H9 (cell line): ENCODE measurements around the gene OOSP4B. TPM values are rescaled to one million over a fixed set of nuclear protein-coding genes. Genes with fewer than 3 reads are reported as not detected.

Experiments
- DNase-seq: peaks from one replicate; pipeline ENCODE4 v3.0.0-alpha.2; 2017
- H2AFZ ChIP-seq: one replicate; pipeline ENCODE4 v1.6.1; 2013; ENCODE audit warnings: mild to moderate bottlenecking, low read length, control low read depth, moderate library complexity
- H2AK5ac ChIP-seq: 2 replicates; pipeline ENCODE4 v1.6.1; 2013; ENCODE audit warnings: low read length, control low read depth, mixed read lengths; ENCODE audit not compliant: insufficient read length
- H2BK120ac ChIP-seq: one replicate; pipeline ENCODE4 v1.6.1; 2013; ENCODE audit warnings: low read depth, mild to moderate bottlenecking, low read length, control low read depth, inconsistent platforms; ENCODE audit not compliant: poor library complexity, severe bottlenecking
- H2BK12ac ChIP-seq: 2 replicates; pipeline ENCODE4 v1.6.1; 2013; ENCODE audit warnings: low read length, control low read depth, mixed read lengths, low read depth; ENCODE audit not compliant: insufficient read length
- H2BK15ac ChIP-seq: 2 replicates; pipeline ENCODE4 v1.6.1; 2013; ENCODE audit warnings: low read depth, low read length, control low read depth
- H2BK20ac ChIP-seq: one replicate; pipeline ENCODE4 v1.6.1; 2013; ENCODE audit warnings: low read depth, mild to moderate bottlenecking, low read length, control low read depth, inconsistent platforms; ENCODE audit not compliant: poor library complexity, severe bottlenecking
- H2BK5ac ChIP-seq: 2 replicates; pipeline ENCODE4 v1.6.1; 2013; ENCODE audit warnings: low read length, control low read depth, mixed read lengths; ENCODE audit not compliant: insufficient read length
- H3K14ac ChIP-seq: 2 replicates; pipeline ENCODE4 v1.6.1; 2013; ENCODE audit warnings: low read length, control low read depth; ENCODE audit not compliant: insufficient read depth
- H3K18ac ChIP-seq: 2 replicates; pipeline ENCODE4 v1.6.1; 2013; ENCODE audit warnings: low read depth, mild to moderate bottlenecking, mixed read lengths, low read length, control low read depth; ENCODE audit not compliant: insufficient read length
- H3K23ac ChIP-seq: 2 replicates; pipeline ENCODE4 v1.6.1; 2013; ENCODE audit warnings: low read length, control low read depth, mixed read lengths, low read depth; ENCODE audit not compliant: insufficient read length
- H3K23me2 ChIP-seq: 2 replicates; pipeline ENCODE4 v1.6.1; 2013; ENCODE audit warnings: low read depth, mild to moderate bottlenecking, mixed read lengths, low read length, control low read depth; ENCODE audit not compliant: insufficient read length, poor library complexity, severe bottlenecking
- H3K27ac ChIP-seq: 2 replicates; pipeline ENCODE4 v1.5.1; 2013; ENCODE audit warnings: low read length, control low read depth, mixed read lengths, low read depth; ENCODE audit not compliant: insufficient read length
- H3K27me3 ChIP-seq: 2 replicates; pipeline ENCODE4 v1.6.1; 2013; ENCODE audit warnings: low read length, control low read depth, inconsistent platforms; ENCODE audit not compliant: insufficient read depth
- H3K4ac ChIP-seq: 2 replicates; pipeline ENCODE4 v1.6.1; 2013; ENCODE audit warnings: low read depth, mild to moderate bottlenecking, control low read depth, inconsistent platforms, low read length, moderate library complexity
- H3K4me1 ChIP-seq: 2 replicates; pipeline ENCODE4 v1.6.1; 2013; ENCODE audit warnings: low read length, control low read depth, inconsistent platforms; ENCODE audit not compliant: insufficient read depth
- H3K4me2 ChIP-seq: 2 replicates; pipeline ENCODE4 v1.6.1; 2013; ENCODE audit warnings: low read length, control low read depth, mixed read lengths; ENCODE audit not compliant: insufficient read length, insufficient read depth
- H3K56ac ChIP-seq: 2 replicates; pipeline ENCODE4 v1.6.1; 2013; ENCODE audit warnings: low read depth, mild to moderate bottlenecking, mixed read lengths, low read length, control low read depth; ENCODE audit not compliant: insufficient read length
- H3K79me1 ChIP-seq: 2 replicates; pipeline ENCODE4 v1.6.1; 2013; ENCODE audit warnings: low read depth, mild to moderate bottlenecking, moderate library complexity, low read length, control low read depth, inconsistent platforms; ENCODE audit not compliant: insufficient read depth, poor library complexity, severe bottlenecking
- H3K79me2 ChIP-seq: 2 replicates; pipeline ENCODE4 v1.6.1; 2013; ENCODE audit warnings: low read length, control low read depth, inconsistent platforms; ENCODE audit not compliant: insufficient read depth
- H3K9ac ChIP-seq: 2 replicates; pipeline ENCODE4 v1.6.1; 2013; ENCODE audit warnings: low read length, control low read depth, mixed read lengths; ENCODE audit not compliant: insufficient read length; ENCODE audit errors: extremely low read depth
- H3K9me3 ChIP-seq: one replicate; pipeline ENCODE4 v1.6.1; 2013; ENCODE audit warnings: low read depth, low read length, inconsistent platforms; ENCODE audit not compliant: control insufficient read depth
- H3T11ph ChIP-seq: one replicate; pipeline ENCODE4 v1.6.1; 2013; ENCODE audit warnings: mild to moderate bottlenecking, low read length, control low read depth, inconsistent platforms
- H4K20me1 ChIP-seq: one replicate; pipeline ENCODE4 v1.6.1; 2013; ENCODE audit not compliant: control insufficient read depth, insufficient read length, insufficient read depth
- H4K5ac ChIP-seq: 2 replicates; pipeline ENCODE4 v1.6.1; 2013; ENCODE audit warnings: low read depth, mild to moderate bottlenecking, mixed read lengths, low read length, control low read depth; ENCODE audit not compliant: insufficient read length
- H4K8ac ChIP-seq: replicated peaks from 2 replicates; pipeline ENCODE4 v1.6.1; 2013; ENCODE audit warnings: low read length, control low read depth, mixed read lengths, low read depth; ENCODE audit not compliant: insufficient read length
- H4K91ac ChIP-seq: 2 replicates; pipeline ENCODE4 v1.6.1; 2013; ENCODE audit warnings: low read depth, mild to moderate bottlenecking, moderate library complexity, mixed read lengths, low read length, control low read depth; ENCODE audit not compliant: insufficient read length
- H3K27ac Mint-ChIP-seq, 3 experiments: 2 replicates in 2 of 3; 3 replicates in 1 of 3; pipeline ENCODE4 v1.8.0; 2020 to 2021; ENCODE audit warnings: mixed read lengths in 3 of 3, mild to moderate bottlenecking in 1 of 3, moderate library complexity in 1 of 3
- H3K27me3 Mint-ChIP-seq: 2 replicates; pipeline ENCODE4 v1.8.0; 2021; ENCODE audit warnings: low read depth, mild to moderate bottlenecking, moderate library complexity, mixed read lengths
- H3K36me3 Mint-ChIP-seq, 3 experiments: 2 replicates in 2 of 3; 3 replicates in 1 of 3; pipeline ENCODE4 v1.8.0; 2020 to 2021; ENCODE audit warnings: low read depth in 3 of 3, mixed read lengths in 3 of 3; ENCODE audit not compliant: insufficient read depth in 1 of 3
- H3K4me1 Mint-ChIP-seq, 2 experiments: 2 replicates each; pipeline ENCODE4 v1.8.0; 2020; ENCODE audit warnings: mixed read lengths in 2 of 2
- H3K4me3 Mint-ChIP-seq, 2 experiments: 2 replicates in 1 of 2; 3 replicates in 1 of 2; pipeline ENCODE4 v1.8.0; 2020 to 2021; ENCODE audit warnings: mild to moderate bottlenecking in 2 of 2, mixed read lengths in 2 of 2, moderate library complexity in 1 of 2
- H3K9me3 Mint-ChIP-seq, 2 experiments: 2 replicates in 1 of 2; 3 replicates in 1 of 2; pipeline ENCODE4 v1.8.0; 2020; ENCODE audit warnings: mild to moderate bottlenecking in 2 of 2, mixed read lengths in 2 of 2, moderate library complexity in 1 of 2
- CTCF ChIP-seq: fragments of 200-600 bp; sonication (generic); conservative IDR thresholded peaks from 3 replicates; pipeline ENCODE4 v1.8.0; 2021; ENCODE audit warnings: antibody characterized with exemption, mild to moderate bottlenecking
- WGBS: extraction: QIAGEN DNeasy Blood & Tissue Kit; methylation state at CpG from one replicate; pipeline ENCODE4 v1.1.7; 2013; ENCODE audit warnings: missing lambda C conversion rate, low lambda C conversion rate, mixed read lengths; ENCODE audit not compliant: insufficient read length; ENCODE audit errors: extremely low coverage; 5-methylcytosine and 5-hydroxymethylcytosine counted together
- total RNA-seq: library from RNA; stranded (reverse); gene quantifications from 2 replicates; pipeline ENCODE4 v1.2.1, GENCODE V29; 2021

OOSP4B gene
- total RNA-seq, 1 experiment from 2014 or later: not detected

- Histone ChIP-seq H3K14ac (no peak overlapping the region), H4K91ac (no peak overlapping the region), H3K79me2 (no peaks in the 10 kb centered on the region), H2BK12ac (no peak overlapping the region), H4K5ac (no peak overlapping the region), H4K8ac (no peak overlapping the region), H3K79me1 (no peaks in the 10 kb centered on the region), H3T11ph (no peak overlapping the region), H3K27ac (no peak overlapping the region), H2AK5ac (no peak overlapping the region), H2AFZ (no peak overlapping the region), H3K9ac (no peak overlapping the region), H2BK120ac (no peak overlapping the region), H3K4me2 (no peak overlapping the region), H3K27me3 (no peaks in the 10 kb centered on the region), H3K23me2 (no peaks in the 10 kb centered on the region), H3K4ac (no peak overlapping the region), H3K18ac (no peak overlapping the region), H3K4me1 (no peaks in the 10 kb centered on the region), H2BK20ac (no peak overlapping the region), H3K9me3 (no peaks in the 10 kb centered on the region), H2BK5ac (no peak overlapping the region), H2BK15ac (no peak overlapping the region), H3K23ac (no peak overlapping the region), H3K56ac (no peak overlapping the region), H4K20me1 (no peaks in the 10 kb centered on the region)
- WGBS: no CpG with 5 or more reads among the region's 1 CpG
- H3K27me3 Mint-ChIP-seq: no peaks in the 10 kb centered on the region; the same call in 1 of the 2 replicates
- H3K9me3 Mint-ChIP-seq: no peaks in the 10 kb centered on the region
- H3K36me3 Mint-ChIP-seq: no peaks in the 10 kb centered on the region
- TF ChIP-seq CTCF: no peak
- no peak overlapping the region for H3K27ac Mint-ChIP-seq
- DNase-seq: no peak
- no peak overlapping the region for H3K4me3 Mint-ChIP-seq
- peaks cover 6 to 9% of the 10 kb centered on the region in 2 experiments for H3K4me1 Mint-ChIP-seq
Observed at GRCh38 chr11:60005360-60005759, 11.6 kb upstream of the OOSP4B start.
